Measurements from ENCODE around the gene UBE2G2. TPM values are rescaled to one million over a fixed set of nuclear protein-coding genes. Genes with fewer than 3 reads are reported as not detected.
A peak's percentile ranks its signal among the peaks of the same experiment; 100 is the strongest.

Gene UBE2G2
- total and polyA plus RNA-seq, 2 of the 4 experiments (the other 2 are of a cell fraction): 65.4 to 91.7 TPM

GRCh38 chr21:44834231-44834950, 32.8 kb upstream of the UBE2G2 start:
- TF ChIP-seq RCOR1 (IDR thresholded peaks at IDR 0.05; ENCODE audit: insufficient replicate concordance, low read length) (no peak), CEBPB (IDR thresholded peaks at IDR 0.05; ENCODE audit: low read depth, low read length) (no peak), MXI1 (IDR thresholded peaks at IDR 0.05; ENCODE audit: borderline replicate concordance, low read depth, low read length) (no peak), MAFK (IDR thresholded peaks at IDR 0.05; ENCODE audit: low read depth, low read length) (no peak), BHLHE40 (IDR thresholded peaks at IDR 0.05; ENCODE audit: low read depth, low read length) (no peak), SMC3 (IDR thresholded peaks at IDR 0.05; ENCODE audit: low read depth, low read length) (no peak), FOS (IDR thresholded peaks at IDR 0.05; ENCODE audit: low read depth, low read length) (no peak), POLR2A (IDR thresholded peaks at IDR 0.05; ENCODE audit: low read depth, low read length) (no peak), NFE2L2 (IDR thresholded peaks at IDR 0.05; ENCODE audit: low read depth, low read length) (no peak), RFX5 (IDR thresholded peaks at IDR 0.05; ENCODE audit: low read depth, low read length) (no peak), ELK1 (IDR thresholded peaks at IDR 0.05; ENCODE audit: borderline replicate concordance, low read depth, low read length) (no peak), CHD1 (IDR thresholded peaks at IDR 0.05; ENCODE audit: low read depth, low read length) (no peak)
- TF ChIP-seq, protein P1, sequence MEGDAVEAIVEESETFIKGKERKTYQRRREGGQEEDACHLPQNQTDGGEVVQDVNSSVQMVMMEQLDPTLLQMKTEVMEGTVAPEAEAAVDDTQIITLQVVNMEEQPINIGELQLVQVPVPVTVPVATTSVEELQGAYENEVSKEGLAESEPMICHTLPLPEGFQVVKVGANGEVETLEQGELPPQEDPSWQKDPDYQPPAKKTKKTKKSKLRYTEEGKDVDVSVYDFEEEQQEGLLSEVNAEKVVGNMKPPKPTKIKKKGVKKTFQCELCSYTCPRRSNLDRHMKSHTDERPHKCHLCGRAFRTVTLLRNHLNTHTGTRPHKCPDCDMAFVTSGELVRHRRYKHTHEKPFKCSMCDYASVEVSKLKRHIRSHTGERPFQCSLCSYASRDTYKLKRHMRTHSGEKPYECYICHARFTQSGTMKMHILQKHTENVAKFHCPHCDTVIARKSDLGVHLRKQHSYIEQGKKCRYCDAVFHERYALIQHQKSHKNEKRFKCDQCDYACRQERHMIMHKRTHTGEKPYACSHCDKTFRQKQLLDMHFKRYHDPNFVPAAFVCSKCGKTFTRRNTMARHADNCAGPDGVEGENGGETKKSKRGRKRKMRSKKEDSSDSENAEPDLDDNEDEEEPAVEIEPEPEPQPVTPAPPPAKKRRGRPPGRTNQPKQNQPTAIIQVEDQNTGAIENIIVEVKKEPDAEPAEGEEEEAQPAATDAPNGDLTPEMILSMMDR (conservative IDR thresholded peaks at IDR 0.05; ENCODE audit: low read depth, low read length): no peak
- TF ChIP-seq, protein P2, sequence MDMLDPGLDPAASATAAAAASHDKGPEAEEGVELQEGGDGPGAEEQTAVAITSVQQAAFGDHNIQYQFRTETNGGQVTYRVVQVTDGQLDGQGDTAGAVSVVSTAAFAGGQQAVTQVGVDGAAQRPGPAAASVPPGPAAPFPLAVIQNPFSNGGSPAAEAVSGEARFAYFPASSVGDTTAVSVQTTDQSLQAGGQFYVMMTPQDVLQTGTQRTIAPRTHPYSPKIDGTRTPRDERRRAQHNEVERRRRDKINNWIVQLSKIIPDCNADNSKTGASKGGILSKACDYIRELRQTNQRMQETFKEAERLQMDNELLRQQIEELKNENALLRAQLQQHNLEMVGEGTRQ (IDR thresholded peaks at IDR 0.05; ENCODE audit: low read depth, low read length): no peak
- H2BK5ac ChIP-seq (ENCODE audit: low read depth, low read length, poor library complexity, severe bottlenecking): no peak overlapping the region
- H3K18ac ChIP-seq (ENCODE audit: low read depth, low read length): no peak overlapping the region
- H4K20me1 ChIP-seq (ENCODE audit: insufficient read depth, low read length): no peaks in the 10 kb centered on the region
- DNase-seq (no peak), ATAC-seq (ENCODE audit: low read depth) (no peak)
- no peak overlapping the region for H4K8ac ChIP-seq (ENCODE audit: low read depth in 2 of 2, low read length in 2 of 2)
- no peak overlapping the region for H3K9ac ChIP-seq (ENCODE audit: low read depth, low read length)
- no peak overlapping the region for H3K27ac ChIP-seq (ENCODE audit: insufficient read depth, low read length)
- H3K79me1 ChIP-seq (ENCODE audit: low read depth in 1 of 2, low read length in 2 of 2): no peaks in the 10 kb centered on the region
- dilution Hi-C loops (cut with HindIII; ENCODE audit: low sequenced_read_pairs, unreplicated experiment): no loop called here
- H3K23ac ChIP-seq (ENCODE audit: low read depth, low read length): no peak overlapping the region
- no peak overlapping the region for H3K56ac ChIP-seq (ENCODE audit: extremely low read depth, insufficient read depth, low read length)
- no peak overlapping the region for H2AK5ac ChIP-seq (ENCODE audit: low read depth, low read length)
- no peaks in the 10 kb centered on the region for H3K9me1 ChIP-seq (ENCODE audit: insufficient read depth, low read length)
- in situ Hi-C loops (cut with MboI; ENCODE audit: low sequenced_read_pairs): no loop called here
- H3K4me3 ChIP-seq (ENCODE audit: insufficient read depth, low read depth, low read length): no peak overlapping the region
- no peaks in the 10 kb centered on the region for H3K36me3 ChIP-seq (ENCODE audit: control insufficient read depth, insufficient read depth, low read length)
- intact Hi-C loops (cut with micrococcal nuclease): loop anchor here (1.0 kb wide), 1 partner anchor 12 kb away; no protein-coding TSS in a partner anchor
- H3K9me3 ChIP-seq (ENCODE audit: control insufficient read depth, insufficient read depth, low read length): peaks cover 8% of the 10 kb centered on the region
- no peak overlapping the region for H3K14ac ChIP-seq (replicated peaks; ENCODE audit: low read depth, low read length)
- peaks cover 5% of the 10 kb centered on the region; the same call in 1 of the 2 replicates for H3K4me1 ChIP-seq (ENCODE audit: control insufficient read depth, insufficient read depth, low read length)
- no peak overlapping the region for H2BK20ac ChIP-seq (ENCODE audit: low read depth, low read length)
- no peak overlapping the region for H2BK15ac ChIP-seq (ENCODE audit: low read depth, low read length)
- no peak overlapping the region for H4K5ac ChIP-seq (ENCODE audit: low read depth, low read length)
- POLR2A ChIA-PET (ENCODE audit: unreplicated experiment): no interaction called here
- no peak overlapping the region for H3K4me2 ChIP-seq (ENCODE audit: low read depth, low read length)
- H3K4ac ChIP-seq (ENCODE audit: low read depth, low read length): no peak overlapping the region
- 80% methylated on average over 12 of the region's 26 CpGs; no CpG with 5 or more reads in 1 of the 2 experiments for WGBS, 2 experiments (ENCODE audit: extremely low coverage in 2 of 2, insufficient read length in 1 of 2)
- peak overlapping the region; percentile 8 for H2AFZ ChIP-seq (replicated peaks; ENCODE audit: low read length, poor library complexity)
- CTCF ChIA-PET: no interaction called here
- BruUV-seq (replicated peaks): no TSS peak
- no peak overlapping the region for H2BK120ac ChIP-seq (ENCODE audit: low read depth, low read length)
- no peak overlapping the region for H2AK9ac ChIP-seq (replicated peaks; ENCODE audit: low read depth, low read length, poor library complexity)
- no peak overlapping the region for H4K91ac ChIP-seq (ENCODE audit: insufficient read depth, low read depth, low read length)
- peaks cover 20% of the 10 kb centered on the region for H3K27me3 ChIP-seq (ENCODE audit: control insufficient read depth, insufficient read depth, low read length)
